SU-DHL-6 (cell line): Measurements from ENCODE around the gene ADK.

Experiments
- H2AFZ ChIP-seq: fragments of 200-600 bp; sonication (generic); 2 replicates; pipeline ENCODE4 v1.6.1; 2014; ENCODE audit warnings: low read depth, mild to moderate bottlenecking, moderate library complexity, mixed read lengths, antibody characterized with exemption, low read length; ENCODE audit not compliant: severe bottlenecking
- H3F3A ChIP-seq: fragments of 200-600 bp; shearing (Covaris generic); 2 replicates; pipeline ENCODE4 v1.6.0; 2016; ENCODE audit warnings: antibody characterized with exemption, mild to moderate bottlenecking; ENCODE audit not compliant: insufficient read depth
- H3K27ac ChIP-seq: fragments of 200-600 bp; sonication (generic); 2 replicates; pipeline ENCODE4 v1.5.1; 2016; ENCODE audit warnings: low read depth, mild to moderate bottlenecking, low read length, moderate library complexity, mixed read lengths
- H3K27me3 ChIP-seq: fragments of 200-600 bp; sonication (generic), shearing (Covaris generic); 2 replicates; pipeline ENCODE4 v1.6.0; 2014; ENCODE audit warnings: mild to moderate bottlenecking, low read length
- H3K36me3 ChIP-seq: fragments of 200-600 bp; sonication (generic); 2 replicates; pipeline ENCODE4 v1.6.1; 2014; ENCODE audit warnings: mild to moderate bottlenecking, low read length, mixed read lengths
- H3K4me2 ChIP-seq: fragments of 300-600, 200-600 bp; shearing (Covaris generic), sonication (generic); 2 replicates; pipeline ENCODE4 v1.6.0; 2014; ENCODE audit warnings: low read length, low read depth, mild to moderate bottlenecking; ENCODE audit not compliant: poor library complexity, severe bottlenecking
- H3K4me3 ChIP-seq: fragments of 200-600 bp; sonication (generic); 2 replicates; pipeline ENCODE4 v1.5.1; 2014; ENCODE audit warnings: antibody characterized with exemption, low read length, mild to moderate bottlenecking, mixed read lengths; ENCODE audit not compliant: insufficient read depth, poor library complexity, severe bottlenecking
- H3K79me2 ChIP-seq: fragments of 200-600 bp; sonication (generic); 2 replicates; pipeline ENCODE4 v1.6.1; 2014; ENCODE audit warnings: mild to moderate bottlenecking, low read length, moderate library complexity; ENCODE audit not compliant: insufficient read depth
- H3K9ac ChIP-seq: fragments of 200-600 bp; sonication (generic); 2 replicates; pipeline ENCODE4 v1.7.0; 2014; ENCODE audit warnings: mild to moderate bottlenecking, low read length
- H3K9me2 ChIP-seq: fragments of 200-600 bp; sonication (generic); replicated peaks from 2 replicates; pipeline ENCODE4 v1.6.1; 2014; ENCODE audit warnings: low read length; ENCODE audit not compliant: insufficient read depth
- H3K9me3 ChIP-seq: fragments of 200-600 bp; sonication (generic); 2 replicates; pipeline ENCODE4 v1.6.1; 2014; ENCODE audit warnings: low read length, mixed read lengths; ENCODE audit not compliant: insufficient read depth
- H4K20me1 ChIP-seq: fragments of 200-600 bp; sonication (generic); 2 replicates; pipeline ENCODE4 v1.6.1; 2014; ENCODE audit warnings: low read depth, mild to moderate bottlenecking, antibody characterized with exemption, low read length, moderate library complexity, mixed read lengths
- CTCF ChIP-seq: fragments of 200-600 bp; sonication (generic); IDR thresholded peaks from one replicate; pipeline ENCODE4 v1.5.1; 2017; ENCODE audit warnings: antibody characterized with exemption, mild to moderate bottlenecking, low read length, moderate library complexity; ENCODE audit not compliant: insufficient read depth, poor library complexity, severe bottlenecking
- EZH2phosphoT487 ChIP-seq: fragments of 200-600 bp; sonication (generic), shearing (Covaris generic); conservative IDR thresholded peaks from 2 replicates; pipeline ENCODE4 v1.6.1; 2018; ENCODE audit warnings: mild to moderate bottlenecking, antibody characterized with exemption, low read length, moderate library complexity, mixed read lengths

Gene ADK

GRCh38 chr10:74110120-74110519 is 40.9 kb upstream of the ADK start:
- H3K36me3 ChIP-seq: peaks cover 11% of the 10 kb centered on the region; the same call in 1 of the 2 replicates
- no peaks in the 10 kb centered on the region for H3F3A ChIP-seq
- no peaks in the 10 kb centered on the region for H3K27me3 ChIP-seq
- no peak overlapping the region for H2AFZ ChIP-seq
- no peak for TF ChIP-seq CTCF
- TF ChIP-seq EZH2phosphoT487: no peak
- no peak overlapping the region for H3K27ac ChIP-seq
- H4K20me1 ChIP-seq: no peaks in the 10 kb centered on the region
- H3K4me3 ChIP-seq: no peak overlapping the region
- H3K9me3 ChIP-seq: no peaks in the 10 kb centered on the region
- H3K9me2 ChIP-seq: no peaks in the 10 kb centered on the region
- no peak overlapping the region for H3K9ac ChIP-seq
- no peaks in the 10 kb centered on the region for H3K79me2 ChIP-seq
- no peak overlapping the region for H3K4me2 ChIP-seq

- Histone ChIP-seq H4K20me1 (no peaks in the 10 kb centered on the region), H3K36me3 (peaks cover 11% of the 10 kb centered on the region; the same call in 1 of the 2 replicates)
These were observed 39.2 kb upstream of the ADK start for GRCh38 chr10:74111799-74112198.

GRCh38 chr10:74113546-74113945 is 37.5 kb upstream of the ADK start:
- Histone ChIP-seq H3K4me3 (no peak overlapping the region), H3F3A (no peaks in the 10 kb centered on the region), H2AFZ (no peak overlapping the region), H3K79me2 (no peaks in the 10 kb centered on the region), H3K9me3 (no peaks in the 10 kb centered on the region), H3K27me3 (no peaks in the 10 kb centered on the region), H3K36me3 (peaks cover 11% of the 10 kb centered on the region; the same call in 1 of the 2 replicates), H3K27ac (no peak overlapping the region), H3K4me2 (no peak overlapping the region), H3K9me2 (no peaks in the 10 kb centered on the region), H3K9ac (no peak overlapping the region), H4K20me1 (no peaks in the 10 kb centered on the region)
- no peak for TF ChIP-seq EZH2phosphoT487
- no peak for TF ChIP-seq CTCF

More at GRCh38 chr10:74111799-74112198, 39.2 kb upstream of the ADK start:
- Histone ChIP-seq H3K4me2 (no peak overlapping the region), H3K27me3 (no peaks in the 10 kb centered on the region), H3K9ac (no peak overlapping the region), H2AFZ (no peak overlapping the region), H3K9me2 (no peaks in the 10 kb centered on the region), H3K27ac (no peak overlapping the region), H3K4me3 (no peak overlapping the region), H3K79me2 (no peaks in the 10 kb centered on the region), H3F3A (no peaks in the 10 kb centered on the region), H3K9me3 (no peaks in the 10 kb centered on the region)
- TF ChIP-seq EZH2phosphoT487 (no peak), CTCF (no peak)

DNA sequence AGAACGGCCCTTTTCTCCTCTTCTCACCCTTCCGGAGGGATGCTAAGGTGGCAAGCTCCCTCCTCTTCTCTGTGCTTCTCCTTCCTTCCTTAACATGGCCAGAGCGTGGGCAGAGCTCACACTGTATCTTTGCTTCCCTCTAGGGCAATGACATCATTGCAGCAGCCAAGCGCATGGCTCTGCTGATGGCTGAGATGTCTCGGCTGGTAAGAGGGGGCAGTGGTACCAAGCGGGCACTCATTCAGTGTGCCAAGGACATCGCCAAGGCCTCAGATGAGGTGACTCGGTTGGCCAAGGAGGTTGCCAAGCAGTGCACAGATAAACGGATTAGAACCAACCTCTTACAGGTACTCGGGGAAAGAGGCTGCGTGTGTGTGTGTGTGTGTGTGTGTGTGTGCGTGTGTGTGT is 37.0 kb upstream of the ADK start:
- no peak for TF ChIP-seq CTCF
- TF ChIP-seq EZH2phosphoT487: no peak
- Histone ChIP-seq H3K27me3 (no peaks in the 10 kb centered on the region), H3K27ac (no peak overlapping the region), H3K9me3 (no peaks in the 10 kb centered on the region), H3K9ac (no peak overlapping the region), H4K20me1 (no peaks in the 10 kb centered on the region), H3F3A (no peaks in the 10 kb centered on the region), H3K36me3 (peaks cover 13% of the 10 kb centered on the region), H3K9me2 (no peaks in the 10 kb centered on the region), H3K4me3 (no peak overlapping the region), H3K4me2 (no peak overlapping the region), H2AFZ (no peak overlapping the region), H3K79me2 (no peaks in the 10 kb centered on the region)
